HG02798 (cell line): Measurements from ENCODE around the gene ACADSB.

Experiments
- ATAC-seq: cut with Tn5 transposase; IDR thresholded peaks from one replicate; pipeline ENCODE4 v1.9.1; 2021; ENCODE audit warnings: mild to moderate bottlenecking; ENCODE audit not compliant: unreplicated experiment, poor library complexity

The ACADSB gene

GRCh38 chr10:123035467-123036086 is 26.8 kb downstream of the ACADSB start:
- no peak for ATAC-seq

DNA sequence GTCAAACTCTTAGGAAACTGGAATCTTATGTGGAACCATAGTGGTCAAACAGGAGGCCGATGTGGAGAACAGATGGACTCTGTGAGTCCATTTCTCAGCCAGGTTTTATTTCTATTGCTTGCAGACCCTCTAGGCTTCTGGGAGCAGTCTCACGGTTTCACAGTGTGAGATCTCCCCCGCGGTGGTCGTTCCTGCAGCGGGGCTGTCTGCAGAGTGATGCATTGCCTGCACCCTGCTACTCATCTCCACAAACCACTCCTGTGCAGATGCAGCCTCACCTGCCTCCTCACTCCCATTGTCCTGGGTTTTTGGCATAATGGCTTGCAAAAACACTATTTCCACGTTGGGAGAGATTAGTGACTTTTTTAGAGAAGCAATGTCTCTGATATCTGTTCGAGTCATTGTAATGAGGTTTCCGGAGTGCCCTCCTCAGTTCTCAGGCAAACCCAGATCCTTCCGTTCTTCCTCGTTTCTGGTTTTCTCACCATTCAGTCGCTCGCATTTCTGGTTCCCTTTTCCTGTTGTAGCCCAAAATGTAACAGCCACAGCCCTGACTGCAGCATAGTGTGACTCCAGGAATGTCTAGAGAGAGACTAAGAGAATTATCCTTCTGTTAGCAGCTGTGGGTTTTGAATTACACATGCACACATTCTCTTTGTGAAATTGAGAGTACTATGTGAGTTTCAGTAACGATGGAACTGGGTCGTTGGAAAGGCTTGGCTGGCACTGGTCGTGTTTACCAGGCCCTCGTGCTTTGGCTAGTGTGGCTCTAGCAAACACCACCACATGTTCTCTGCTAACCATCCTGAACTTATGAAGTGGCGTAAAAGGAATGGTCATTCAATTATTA is 30.2 kb downstream of the ACADSB start:
- no peak for ATAC-seq

GRCh38 chr10:123039632-123039930 is 30.8 kb downstream of the ACADSB start:
- ATAC-seq: no peak

- ATAC-seq: no peak
These were observed 34.1 kb downstream of the ACADSB start for GRCh38 chr10:123042708-123043408.

- peak; percentile 72 for ATAC-seq
These were observed 34.7 kb downstream of the ACADSB start for GRCh38 chr10:123043409-123043925.

GRCh38 chr10:123044391-123044790 is 35.6 kb downstream of the ACADSB start:
- ATAC-seq: no peak

DNA sequence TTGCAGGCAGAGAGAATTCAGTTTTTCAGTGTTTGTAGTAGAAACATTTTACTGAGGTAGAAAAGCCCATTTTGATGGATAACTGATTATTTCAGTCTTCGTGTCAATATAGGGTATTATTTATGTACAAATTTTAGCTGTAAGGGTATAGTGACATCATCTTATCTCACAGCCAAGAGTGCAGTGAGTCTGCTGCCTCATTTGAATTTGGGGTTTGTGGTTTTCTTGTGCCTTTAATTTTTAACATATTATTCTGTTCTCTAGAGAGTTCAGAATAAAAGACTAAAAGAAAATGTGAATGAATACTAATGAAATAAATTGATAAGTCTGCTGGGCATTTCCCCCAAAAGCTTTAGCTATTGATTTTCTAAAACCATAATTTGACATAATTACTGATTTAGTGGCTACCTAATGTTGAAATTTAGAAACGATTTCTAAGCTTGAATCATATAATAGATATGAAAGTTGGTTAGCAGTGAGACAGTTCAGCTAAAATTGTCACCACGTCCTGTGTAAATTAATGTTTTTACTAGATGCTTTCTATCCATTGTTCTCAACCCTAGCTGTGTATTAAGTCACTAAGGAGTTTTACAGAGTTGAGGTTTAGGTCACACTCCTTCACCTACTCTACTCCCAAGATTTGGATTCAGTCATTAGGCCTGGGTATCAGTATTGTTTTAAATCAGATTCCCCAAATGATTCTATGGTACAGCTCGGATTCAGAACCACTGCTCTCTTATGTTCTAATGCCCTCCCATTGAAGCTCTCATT is 37.3 kb downstream of the ACADSB start:
- ATAC-seq: no peak

DNA sequence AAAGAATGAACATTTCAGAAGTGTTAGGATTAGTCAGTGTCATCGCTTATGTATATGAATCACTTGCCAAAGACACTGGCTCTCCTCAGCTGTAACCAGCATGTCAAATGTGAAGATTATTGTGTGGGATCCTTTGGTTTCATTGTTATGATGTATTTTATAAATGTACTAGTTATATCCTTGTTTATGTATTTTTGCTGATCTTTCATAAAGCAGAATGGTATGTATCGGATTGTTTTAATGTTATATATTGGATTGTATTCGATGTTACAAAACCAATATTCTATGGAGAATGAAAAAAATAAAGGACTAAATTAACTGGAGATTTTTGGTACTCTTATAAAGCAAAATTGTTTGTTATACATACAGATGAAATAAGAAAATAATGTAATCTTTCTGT is 49.2 kb downstream of the ACADSB start:
- ATAC-seq: no peak

DNA sequence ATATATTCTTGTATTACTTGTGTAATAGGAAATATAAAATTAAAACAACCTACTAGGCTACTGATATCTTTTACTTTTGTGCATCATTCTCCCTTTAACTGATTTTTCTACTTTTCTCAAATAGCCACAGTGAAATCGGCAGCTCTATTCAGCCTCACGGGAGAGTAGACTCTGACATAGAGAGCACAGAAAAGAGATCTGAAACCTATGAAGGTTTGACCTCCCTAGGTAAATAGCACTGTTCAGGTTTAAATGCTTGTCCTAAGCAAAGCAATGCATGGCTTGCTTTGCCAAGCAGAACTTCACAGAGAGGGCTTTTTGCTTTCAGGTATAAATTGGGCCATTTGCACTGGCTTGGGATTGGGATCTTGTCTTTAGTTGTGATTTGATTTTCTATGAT is 53.1 kb downstream of the ACADSB start:
- no peak for ATAC-seq

DNA sequence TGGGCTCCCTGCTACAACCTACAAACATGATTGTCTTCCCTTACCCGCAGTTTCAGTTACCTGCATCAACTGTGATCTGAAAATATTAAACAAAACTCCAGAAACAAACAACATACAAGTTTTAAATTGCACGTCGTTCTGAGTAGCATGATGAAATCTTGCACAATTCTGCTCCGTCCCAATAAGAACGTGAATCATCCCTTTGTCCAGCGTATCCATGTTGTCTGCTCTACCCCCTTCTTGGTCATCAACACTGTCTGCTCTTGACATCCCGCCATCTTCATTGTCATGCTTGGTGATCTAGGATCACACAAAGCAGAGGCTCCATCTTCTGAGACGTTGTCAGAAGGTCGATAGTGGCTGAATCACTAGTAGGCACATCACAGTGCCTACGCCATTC is 53.9 kb downstream of the ACADSB start:
- no peak for ATAC-seq

- ATAC-seq: no peak
These were observed 59.5 kb downstream of the ACADSB start for GRCh38 chr10:123068087-123068853.

DNA sequence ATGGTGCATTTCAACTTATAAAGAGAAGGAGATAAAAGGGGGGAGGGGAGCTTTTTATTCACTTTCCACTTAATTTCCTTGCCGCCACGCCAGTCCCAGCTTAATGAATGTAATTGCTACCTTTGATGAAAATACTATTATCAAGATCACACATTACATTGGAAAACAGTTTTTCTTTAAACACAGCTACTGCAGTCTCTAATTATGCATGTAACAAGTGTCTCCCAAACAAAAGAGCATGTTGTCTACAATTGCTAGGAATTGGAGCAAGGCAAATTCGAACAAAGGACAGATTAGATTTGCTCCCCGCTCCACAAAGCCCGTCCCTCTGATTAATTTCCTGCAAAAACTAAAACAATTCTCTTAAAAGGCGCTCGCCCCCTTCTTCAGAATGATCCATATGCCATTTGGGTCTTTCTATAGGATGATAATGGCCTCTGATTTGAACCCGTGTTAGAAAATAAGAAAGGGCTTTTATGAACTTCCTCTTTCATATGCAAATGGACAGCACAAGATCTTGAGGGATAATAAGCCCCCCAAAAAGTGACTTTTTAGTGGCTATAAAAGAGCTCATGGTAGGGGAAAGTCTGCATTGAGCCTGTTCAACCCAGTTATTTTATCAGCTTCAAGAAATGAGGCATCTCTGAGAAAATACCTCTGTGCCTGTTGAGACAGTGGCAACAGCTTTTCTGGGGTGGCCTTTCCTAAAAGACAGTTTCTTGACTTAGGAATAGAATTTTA is 60.6 kb downstream of the ACADSB start:
- no peak for ATAC-seq

GRCh38 chr10:123073187-123073586 is 64.4 kb downstream of the ACADSB start:
- ATAC-seq: no peak

- no peak for ATAC-seq
These were observed 65.4 kb downstream of the ACADSB start for GRCh38 chr10:123074215-123074614.

DNA sequence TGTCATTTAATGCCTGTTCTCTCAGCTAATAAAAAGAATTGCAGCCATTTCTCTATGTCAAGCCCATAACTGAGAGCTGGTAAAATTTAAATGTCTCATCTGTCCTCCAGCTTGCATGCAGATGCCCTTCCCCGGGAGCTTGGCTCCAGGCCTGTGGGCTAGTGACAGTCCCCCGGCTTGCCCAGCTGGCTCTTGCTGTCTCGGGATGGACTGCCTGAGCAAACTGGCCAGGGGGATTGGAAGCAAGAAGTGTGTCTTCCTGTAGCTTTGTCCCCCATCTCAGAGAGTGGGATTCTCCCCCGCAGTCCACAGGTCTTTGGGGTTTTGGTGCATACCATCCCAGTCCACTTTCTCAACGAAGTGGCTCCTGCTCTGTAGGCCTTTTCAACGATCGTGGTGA is 73.1 kb downstream of the ACADSB start:
- ATAC-seq: no peak

GRCh38 chr10:123083811-123084210 is 75.0 kb downstream of the ACADSB start:
- ATAC-seq: no peak

- ATAC-seq: no peak
These were observed 77.5 kb downstream of the ACADSB start for GRCh38 chr10:123086281-123086680.

- no peak for ATAC-seq
These were observed 78.5 kb downstream of the ACADSB start for GRCh38 chr10:123087348-123087747.

GRCh38 chr10:123087786-123088185 is 79.0 kb downstream of the ACADSB start:
- ATAC-seq: no peak
